SK-N-SH (cell line): ENCODE results near the gene MRPS22. TPM values are rescaled to one million over a fixed set of nuclear protein-coding genes. Genes with fewer than 3 reads are reported as not detected.

Source experiments
- CTCF ChIA-PET: fragments of 300-600, 350-600 bp; formaldehyde crosslinking; extraction: SDS; loops from one replicate; lab custom pipeline; 2021; lab: Yijun Ruan, JAX
- POLR2A ChIA-PET: fragments of 350-600 bp; sonication (Branson Sonifier 250); formaldehyde crosslinking; extraction: SDS; loops from one replicate; lab custom pipeline; 2020; ENCODE audit warnings: antibody characterized with exemption, inconsistent platforms; lab: Yijun Ruan, JAX
- DNase-seq: peaks from one replicate; pipeline ENCODE4 v3.0.0; 2012
- H2AFZ ChIP-seq: fragments of 200-600 bp; sonication (generic); 2 replicates; pipeline ENCODE4 v1.8.1; 2016; ENCODE audit warnings: antibody characterized with exemption, mild to moderate bottlenecking, low read depth
- H3F3A ChIP-seq: fragments of 200-600 bp; sonication (generic); replicated peaks from 2 replicates; pipeline ENCODE3; 2016; ENCODE audit warnings: antibody characterized with exemption, mild to moderate bottlenecking; ENCODE audit not compliant: insufficient read depth
- H3K27ac ChIP-seq, 2 experiments: fragments of 200-500 bp in 1 of 2; fragments of 200-600 bp in 1 of 2; sonication (Bioruptor generic) in 1 of 2; sonication (generic), shearing (Covaris generic) in 1 of 2; 2 replicates each; pipeline versions ENCODE4 v1.5.1 to v1.6.1; 2014 to 2016; ENCODE audit warnings: low read depth in 2 of 2, inconsistent platforms in 1 of 2, low read length in 1 of 2, mild to moderate bottlenecking in 1 of 2, mixed read lengths in 1 of 2
- H3K27me3 ChIP-seq: fragments of 200-600 bp; sonication (generic), shearing (Covaris generic); 2 replicates; pipeline ENCODE4 v1.6.1; 2016; ENCODE audit warnings: mixed run types; ENCODE audit not compliant: insufficient read depth
- H3K36me3 ChIP-seq, 2 experiments: fragments of 200-500 bp in 1 of 2; fragments of 200-600 bp in 1 of 2; sonication (Bioruptor generic) in 1 of 2; sonication (generic) in 1 of 2; replicated peaks in 1 of 2; 2 replicates each; pipeline versions ENCODE3 to v1.5.1; 2014 to 2016; ENCODE audit warnings: low read length in 1 of 2, mild to moderate bottlenecking in 1 of 2; ENCODE audit not compliant: insufficient read depth in 2 of 2, control insufficient read depth in 1 of 2
- H3K4me1 ChIP-seq, 2 experiments: fragments of 200-500 bp in 1 of 2; fragments of 200-600 bp in 1 of 2; sonication (Bioruptor generic) in 1 of 2; sonication (generic), shearing (Covaris generic) in 1 of 2; 2 replicates each; pipeline versions ENCODE4 v1.5.1 to v1.6.1; 2014 to 2016; ENCODE audit warnings: low read depth in 1 of 2, low read length in 1 of 2, mixed run types in 1 of 2; ENCODE audit not compliant: insufficient read depth in 2 of 2, control insufficient read depth in 1 of 2
- H3K4me2 ChIP-seq: fragments of 200-600 bp; sonication (generic), shearing (Covaris generic); 2 replicates; pipeline ENCODE4 v1.6.1; 2017; ENCODE audit warnings: mixed run types
- H3K4me3 ChIP-seq, 2 experiments: fragments of 200-500 bp in 1 of 2; fragments of 200-600 bp in 1 of 2; sonication (Bioruptor generic) in 1 of 2; sonication (generic), shearing (Covaris generic) in 1 of 2; 2 replicates each; pipeline versions ENCODE4 v1.5.1 to v1.8.1; 2014 to 2016; ENCODE audit warnings: low read depth in 2 of 2, inconsistent platforms in 1 of 2, low read length in 1 of 2, mild to moderate bottlenecking in 1 of 2, mixed read lengths in 1 of 2, moderate library complexity in 1 of 2
- H3K79me2 ChIP-seq: fragments of 200-600 bp; sonication (generic); 2 replicates; pipeline ENCODE4 v1.8.1; 2017; ENCODE audit warnings: mild to moderate bottlenecking; ENCODE audit not compliant: insufficient read depth
- H3K9ac ChIP-seq: fragments of 200-600 bp; sonication (generic); 2 replicates; pipeline ENCODE4 v1.6.1; 2017; ENCODE audit warnings: mixed run types
- H3K9me2 ChIP-seq: fragments of 200-600 bp; sonication (generic); 2 replicates; pipeline ENCODE4 v1.6.1; 2017; ENCODE audit warnings: mixed run types
- H3K9me3 ChIP-seq: fragments of 200-600 bp; sonication (generic); 2 replicates; pipeline ENCODE4 v1.6.1; 2017; ENCODE audit warnings: mixed run types, mild to moderate bottlenecking, moderate library complexity
- H4K20me1 ChIP-seq: fragments of 200-600 bp; sonication (generic); 2 replicates; pipeline ENCODE4 v1.6.1; 2017; ENCODE audit warnings: mild to moderate bottlenecking, mixed run types; ENCODE audit not compliant: insufficient read depth
- EP300 ChIP-seq, 2 experiments: IDR thresholded peaks; 2 replicates each; pipeline versions ENCODE4 v1.4.0 to v1.6.1; 2012; ENCODE audit warnings: borderline replicate concordance in 1 of 2, low read depth in 1 of 2, low read length in 1 of 2
- EZH2phosphoT487 ChIP-seq: fragments of 200-600 bp; sonication (generic); IDR thresholded peaks from 2 replicates; pipeline ENCODE4 v1.6.1; 2017; ENCODE audit warnings: low read depth, mixed run types, mild to moderate bottlenecking, antibody characterized with exemption, moderate library complexity, borderline replicate concordance
- FOXJ3 ChIP-seq: sonication (generic); formaldehyde crosslinking; IDR thresholded peaks from 2 replicates; pipeline ENCODE4 v1.5.1; 2020; ENCODE audit warnings: mild to moderate bottlenecking, missing genetic modification reagents
- FOXM1 ChIP-seq: IDR thresholded peaks from 2 replicates; pipeline ENCODE4 v1.4.0; 2012; ENCODE audit warnings: low read depth, mild to moderate bottlenecking
- GABPA ChIP-seq: IDR thresholded peaks from 2 replicates; pipeline ENCODE4 v1.4.0; 2012; ENCODE audit warnings: low read depth, mild to moderate bottlenecking
- GATA2 ChIP-seq: sonication (generic); formaldehyde crosslinking; IDR thresholded peaks from 2 replicates; pipeline ENCODE4 v1.5.0; 2020; ENCODE audit warnings: mild to moderate bottlenecking, missing genetic modification reagents
- IRF3 ChIP-seq: fragments of 150-350 bp; IDR thresholded peaks from 2 replicates; pipeline ENCODE4 v1.6.1; 2016; ENCODE audit warnings: mild to moderate bottlenecking, low read depth, low read length
- JUND ChIP-seq: IDR thresholded peaks from 2 replicates; pipeline ENCODE4 v1.4.0; 2012
- MEF2A ChIP-seq: IDR thresholded peaks from 2 replicates; pipeline ENCODE4 v1.4.0; 2012; ENCODE audit warnings: low read depth, borderline replicate concordance
- MXI1 ChIP-seq: IDR thresholded peaks from 2 replicates; pipeline ENCODE4 v1.6.1; 2012; ENCODE audit warnings: mild to moderate bottlenecking, low read depth, low read length, improper control_type of control experiment
- NFIC ChIP-seq: IDR thresholded peaks from 2 replicates; pipeline ENCODE4 v1.4.0; 2012; ENCODE audit warnings: borderline replicate concordance
- NRF1 ChIP-seq: IDR thresholded peaks from 2 replicates; pipeline ENCODE4 v1.6.1; 2012; ENCODE audit warnings: low read depth, mild to moderate bottlenecking, low read length
- RXRA ChIP-seq: IDR thresholded peaks from 2 replicates; pipeline ENCODE4 v1.4.0; 2012; ENCODE audit warnings: low read depth, mild to moderate bottlenecking, borderline replicate concordance
- SIN3A ChIP-seq: IDR thresholded peaks from 2 replicates; pipeline ENCODE4 v1.6.1; 2012; ENCODE audit warnings: low read depth, mild to moderate bottlenecking, low read length, moderate library complexity, borderline replicate concordance
- TAF1 ChIP-seq: IDR thresholded peaks from 2 replicates; pipeline ENCODE4 v1.6.1; 2012; ENCODE audit warnings: low read depth, mild to moderate bottlenecking, low read length, moderate library complexity, borderline replicate concordance
- TEAD4 ChIP-seq: IDR thresholded peaks from 2 replicates; pipeline ENCODE4 v1.4.0; 2012; ENCODE audit warnings: mild to moderate bottlenecking, borderline replicate concordance; ENCODE audit not compliant: insufficient read depth
- USF1 ChIP-seq: IDR thresholded peaks from 2 replicates; pipeline ENCODE4 v1.4.0; 2012; ENCODE audit warnings: low read depth, borderline replicate concordance
- USF2 ChIP-seq: fragments of 150-350 bp; IDR thresholded peaks from 2 replicates; pipeline ENCODE4 v1.6.1; 2017; ENCODE audit warnings: antibody characterized with exemption, low read length, low read depth, borderline replicate concordance
- YY1 ChIP-seq: IDR thresholded peaks from 2 replicates; pipeline ENCODE4 v1.4.0; 2012; ENCODE audit warnings: low read depth, mild to moderate bottlenecking
- ZBTB33 ChIP-seq: IDR thresholded peaks from 2 replicates; pipeline ENCODE4 v1.4.0; 2012; ENCODE audit warnings: low read depth, borderline replicate concordance
- WGBS: methylation state at CpG from one replicate; pipeline ENCODE4 v1.1.6; 2017; ENCODE audit warnings: low lambda C conversion rate; 5-methylcytosine and 5-hydroxymethylcytosine counted together
- polyA plus RNA-seq, 3 experiments: library from polyadenylated mRNA; depleted of rRNA; stranded (reverse); fragments of >200 nt; gene quantifications; 2 replicates each; pipeline ENCODE4 v1.2.3, GENCODE V29; 2012

MRPS22 gene
- polyA plus RNA-seq, 1 of the 3 experiments (the other 2 are of a cell fraction) = 50.6 TPM

GRCh38 chr3:139325551-139325950 is 18.3 kb upstream of the MRPS22 start:
- Histone ChIP-seq H3K27me3 (0 out of 2 replicates have a peak, but pooled peaks cover 11% of the 10 kb centered on the region), H3K4me3 (no peak overlapping the region), H4K20me1 (no peaks in the 10 kb centered on the region), H3K9me3 (no peaks in the 10 kb centered on the region), H3K4me2 (no peak overlapping the region), H3K9me2 (no peaks in the 10 kb centered on the region), H3K27ac (no peak overlapping the region), H3K79me2 (no peaks in the 10 kb centered on the region), H3F3A (no peaks in the 10 kb centered on the region), H2AFZ (no peak overlapping the region), H3K36me3 (no peaks in the 10 kb centered on the region), H3K4me1 (peaks cover 0 to 5% of the 10 kb centered on the region in 2 experiments; a peak in 1 of 4 replicates), H3K9ac (no peak overlapping the region)
- ChIA-PET POLR2A (no interaction called here), CTCF (interaction anchor here (0.9 to 3.8 kb wide), 3 partner anchors 80 to 389 kb away, joined by 3 to 40 read pairs (median 4); no protein-coding TSS in a partner anchor)
- WGBS = no CpG with 5 or more reads among the region's 3 CpGs
- DNase-seq = no peak
- TF ChIP-seq MEF2A (no peak), USF1 (no peak), GABPA (no peak), TEAD4 (no peak), EZH2phosphoT487 (no peak), RXRA (no peak), NFIC (no peak), USF2 (no peak), FOXM1 (no peak), JUND (no peak), MXI1 (no peak), YY1 (no peak), TAF1 (no peak), ZBTB33 (no peak), FOXJ3 (no peak), EP300 (IDR thresholded peaks at IDR 0.05; ENCODE audit: borderline replicate concordance in 1 of 2, low read depth in 1 of 2, low read length in 1 of 2) (no peak), NRF1 (no peak), GATA2 (CRISPR knock-in tag) (no peak), SIN3A (no peak), IRF3 (no peak)
